HEK293 (cell line): Measurements from ENCODE around the gene EZH1.
A peak's percentile ranks its signal among the peaks of the same experiment; 100 is the strongest.

Experiments
- GLIS2 ChIP-seq: fragments of 450-650 bp; formaldehyde crosslinking; IDR thresholded peaks from 2 replicates; pipeline ENCODE4 v1.5.1; 2016; ENCODE audit warnings: missing biosample characterization, missing genetic modification characterization
- HIC1 ChIP-seq: fragments of 450-650 bp; formaldehyde crosslinking; IDR thresholded peaks from 2 replicates; pipeline ENCODE4 v1.5.1; 2016; ENCODE audit warnings: missing biosample characterization, missing genetic modification characterization
- HOXC10 ChIP-seq: sonication (generic); formaldehyde crosslinking; IDR thresholded peaks from 2 replicates; pipeline ENCODE4 v1.8.1; 2023; ENCODE audit warnings: mild to moderate bottlenecking, missing genetic modification reagents
- KLF1 ChIP-seq: fragments of 450-650 bp; formaldehyde crosslinking; IDR thresholded peaks from 2 replicates; pipeline ENCODE4 v1.5.1; 2016; ENCODE audit warnings: missing biosample characterization, missing genetic modification characterization
- MEIS1 ChIP-seq: sonication (generic); formaldehyde crosslinking; IDR thresholded peaks from 2 replicates; pipeline ENCODE4 v1.8.1; 2022; ENCODE audit warnings: missing genetic modification reagents, mild to moderate bottlenecking, borderline replicate concordance
- PATZ1 ChIP-seq: fragments of 450-650 bp; formaldehyde crosslinking; IDR thresholded peaks from 2 replicates; pipeline ENCODE4 v1.5.1; 2016; ENCODE audit warnings: missing biosample characterization, missing genetic modification characterization
- REPIN1 ChIP-seq: fragments of 450-650 bp; formaldehyde crosslinking; IDR thresholded peaks from 2 replicates; pipeline ENCODE4 v1.5.1; 2017; ENCODE audit warnings: missing biosample characterization, missing genetic modification characterization, low read depth
- ZBTB11 ChIP-seq: fragments of 450-650 bp; formaldehyde crosslinking; conservative IDR thresholded peaks from 2 replicates; pipeline ENCODE4 v1.5.1; 2016; ENCODE audit warnings: low read depth, missing biosample characterization, missing genetic modification characterization
- ZNF140 ChIP-seq: fragments of 450-650 bp; formaldehyde crosslinking; IDR thresholded peaks from 2 replicates; pipeline ENCODE4 v1.5.1; 2016; ENCODE audit warnings: missing biosample characterization, missing genetic modification characterization
- ZNF174 ChIP-seq: fragments of 450-650 bp; formaldehyde crosslinking; IDR thresholded peaks from 2 replicates; pipeline ENCODE4 v1.5.0; 2017; ENCODE audit warnings: missing biosample characterization, mild to moderate bottlenecking, missing genetic modification characterization
- ZNF18 ChIP-seq: fragments of 450-650 bp; formaldehyde crosslinking; IDR thresholded peaks from 2 replicates; pipeline ENCODE4 v1.5.1; 2016; ENCODE audit warnings: missing biosample characterization, missing genetic modification characterization
- ZNF214 ChIP-seq: fragments of 450-650 bp; formaldehyde crosslinking; IDR thresholded peaks from 2 replicates; pipeline ENCODE4 v1.5.1; 2017; ENCODE audit warnings: missing biosample characterization, mild to moderate bottlenecking, missing genetic modification characterization, borderline replicate concordance
- ZNF292 ChIP-seq: fragments of 450-650 bp; formaldehyde crosslinking; IDR thresholded peaks from 2 replicates; pipeline ENCODE4 v1.5.1; 2016; ENCODE audit warnings: low read depth, missing biosample characterization, missing genetic modification characterization, borderline replicate concordance
- ZNF324 ChIP-seq: fragments of 450-650 bp; formaldehyde crosslinking; IDR thresholded peaks from 2 replicates; pipeline ENCODE4 v1.5.1; 2016; ENCODE audit warnings: missing biosample characterization, missing genetic modification characterization
- ZNF423 ChIP-seq: fragments of 450-650 bp; formaldehyde crosslinking; IDR thresholded peaks from 2 replicates; pipeline ENCODE4 v1.5.1; 2016; ENCODE audit warnings: missing biosample characterization, missing genetic modification characterization
- ZNF48 ChIP-seq: fragments of 450-650 bp; formaldehyde crosslinking; IDR thresholded peaks from 2 replicates; pipeline ENCODE4 v1.5.1; 2016; ENCODE audit warnings: missing biosample characterization, missing genetic modification characterization
- ZNF514 ChIP-seq: fragments of 450-650 bp; formaldehyde crosslinking; IDR thresholded peaks from 2 replicates; pipeline ENCODE4 v1.5.1; 2016; ENCODE audit warnings: missing biosample characterization, missing genetic modification characterization
- ZNF530 ChIP-seq: fragments of 450-650 bp; formaldehyde crosslinking; IDR thresholded peaks from 2 replicates; pipeline ENCODE4 v1.5.1; 2016; ENCODE audit warnings: low read depth, missing biosample characterization, missing genetic modification characterization
- ZNF747 ChIP-seq: fragments of 450-650 bp; formaldehyde crosslinking; IDR thresholded peaks from 2 replicates; pipeline ENCODE4 v1.5.1; 2016; ENCODE audit warnings: missing biosample characterization, missing genetic modification characterization
- ZSCAN30 ChIP-seq: fragments of 450-650 bp; IDR thresholded peaks from 2 replicates; pipeline ENCODE4 v1.5.1; 2018; ENCODE audit warnings: missing biosample characterization, mild to moderate bottlenecking, missing genetic modification characterization, moderate library complexity
- TF ChIP-seq, protein P1 (sequence below): fragments of 450-650 bp; formaldehyde crosslinking; IDR thresholded peaks from 2 replicates; pipeline ENCODE4 v1.5.1; 2016; ENCODE audit warnings: missing biosample characterization, missing genetic modification characterization
- TF ChIP-seq, protein P2 (sequence below): fragments of 450-650 bp; formaldehyde crosslinking; IDR thresholded peaks from 2 replicates; pipeline ENCODE4 v1.5.1; 2017; ENCODE audit warnings: missing biosample characterization, missing genetic modification characterization
- TF ChIP-seq, protein P3 (sequence below): fragments of 450-650 bp; formaldehyde crosslinking; IDR thresholded peaks from 2 replicates; pipeline ENCODE4 v1.5.1; 2017; ENCODE audit warnings: missing biosample characterization, mild to moderate bottlenecking, missing genetic modification characterization, moderate library complexity

EZH1 gene

DNA sequence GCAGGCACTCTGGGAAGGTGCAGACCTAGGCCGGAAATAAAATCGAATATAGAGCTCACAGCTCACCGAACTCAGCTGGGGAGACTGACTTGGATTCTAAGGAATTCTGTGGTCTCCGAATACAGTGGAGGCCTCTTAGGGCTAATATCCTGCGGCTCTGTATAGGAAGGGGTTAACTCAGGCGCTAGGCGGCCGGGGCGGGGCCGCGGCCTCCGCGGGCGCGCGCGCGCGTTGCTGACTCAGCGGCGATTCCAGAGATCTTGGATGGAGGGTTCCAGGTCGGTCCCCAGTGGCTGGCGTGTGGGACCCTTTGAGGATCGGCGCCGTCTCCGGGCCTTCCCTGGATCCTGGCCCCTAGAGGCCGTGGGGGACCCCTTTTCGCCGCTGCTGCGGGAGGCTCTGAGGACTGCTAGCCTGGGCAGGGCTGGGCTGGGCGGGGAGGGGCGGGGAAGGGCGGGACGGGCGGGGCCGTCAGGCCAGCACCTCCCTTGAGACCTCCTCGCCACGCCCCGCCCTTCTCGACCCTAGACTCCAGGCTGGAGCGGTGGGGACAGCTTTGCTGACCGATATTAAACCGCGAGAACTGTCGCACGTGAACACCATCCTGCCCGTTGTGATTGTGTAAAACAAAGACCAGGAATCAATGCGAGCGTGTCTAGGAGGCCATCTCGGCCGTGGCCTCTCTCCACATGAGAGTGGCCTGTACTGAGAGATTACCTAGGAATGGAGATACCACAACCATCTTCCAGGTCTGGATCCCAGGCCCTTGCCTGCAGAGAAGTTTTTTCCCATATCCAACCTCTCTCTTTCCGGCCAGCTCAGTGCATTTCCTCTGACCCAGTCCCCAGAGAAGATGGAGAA lies 66.7 kb downstream of the EZH1 start (continued):
- TF ChIP-seq ZBTB11 (no peak; the same call in 1 of the 2 replicates), ZNF18 (tag by site-specific recombination) (no peak), ZNF292 (no peak), GLIS2 (tag by site-specific recombination) (peak; percentile 96), ZNF514 (no peak), ZNF140 (tag by site-specific recombination) (no peak), MEIS1 (CRISPR knock-in tag) (no peak), ZNF324 (tag by site-specific recombination) (no peak), ZNF530 (tag by site-specific recombination) (no peak), ZNF48 (tag by site-specific recombination) (no peak), ZNF214 (tag by site-specific recombination) (no peak), ZNF174 (tag by site-specific recombination) (no peak), HIC1 (tag by site-specific recombination) (no peak), ZNF423 (peak; percentile 54; the same call in 1 of the 2 replicates), PATZ1 (tag by site-specific recombination) (peak; percentile 56), KLF1 (tag by site-specific recombination) (peak; percentile 85), REPIN1 (tag by site-specific recombination) (no peak), HOXC10 (CRISPR knock-in tag) (no peak), ZNF747 (tag by site-specific recombination) (no peak), ZSCAN30 (peak; percentile 82)
- TF ChIP-seq, protein P1, sequence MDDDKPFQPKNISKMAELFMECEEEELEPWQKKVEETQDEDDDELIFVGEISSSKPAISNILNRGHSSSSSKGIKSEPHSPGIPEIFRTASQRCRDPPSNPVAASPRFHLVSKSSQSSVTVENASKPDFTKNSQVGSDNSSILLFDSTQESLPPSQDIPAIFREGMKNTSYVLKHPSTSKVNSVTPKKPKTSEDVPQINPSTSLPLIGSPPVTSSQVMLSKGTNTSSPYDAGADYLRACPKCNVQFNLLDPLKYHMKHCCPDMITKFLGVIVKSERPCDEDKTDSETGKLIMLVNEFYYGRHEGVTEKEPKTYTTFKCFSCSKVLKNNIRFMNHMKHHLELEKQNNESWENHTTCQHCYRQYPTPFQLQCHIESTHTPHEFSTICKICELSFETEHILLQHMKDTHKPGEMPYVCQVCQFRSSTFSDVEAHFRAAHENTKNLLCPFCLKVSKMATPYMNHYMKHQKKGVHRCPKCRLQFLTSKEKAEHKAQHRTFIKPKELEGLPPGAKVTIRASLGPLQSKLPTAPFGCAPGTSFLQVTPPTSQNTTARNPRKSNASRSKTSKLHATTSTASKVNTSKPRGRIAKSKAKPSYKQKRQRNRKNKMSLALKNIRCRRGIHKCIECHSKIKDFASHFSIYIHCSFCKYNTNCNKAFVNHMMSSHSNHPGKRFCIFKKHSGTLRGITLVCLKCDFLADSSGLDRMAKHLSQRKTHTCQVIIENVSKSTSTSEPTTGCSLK (tag by site-specific recombination) = no peak
- TF ChIP-seq, protein P2, sequence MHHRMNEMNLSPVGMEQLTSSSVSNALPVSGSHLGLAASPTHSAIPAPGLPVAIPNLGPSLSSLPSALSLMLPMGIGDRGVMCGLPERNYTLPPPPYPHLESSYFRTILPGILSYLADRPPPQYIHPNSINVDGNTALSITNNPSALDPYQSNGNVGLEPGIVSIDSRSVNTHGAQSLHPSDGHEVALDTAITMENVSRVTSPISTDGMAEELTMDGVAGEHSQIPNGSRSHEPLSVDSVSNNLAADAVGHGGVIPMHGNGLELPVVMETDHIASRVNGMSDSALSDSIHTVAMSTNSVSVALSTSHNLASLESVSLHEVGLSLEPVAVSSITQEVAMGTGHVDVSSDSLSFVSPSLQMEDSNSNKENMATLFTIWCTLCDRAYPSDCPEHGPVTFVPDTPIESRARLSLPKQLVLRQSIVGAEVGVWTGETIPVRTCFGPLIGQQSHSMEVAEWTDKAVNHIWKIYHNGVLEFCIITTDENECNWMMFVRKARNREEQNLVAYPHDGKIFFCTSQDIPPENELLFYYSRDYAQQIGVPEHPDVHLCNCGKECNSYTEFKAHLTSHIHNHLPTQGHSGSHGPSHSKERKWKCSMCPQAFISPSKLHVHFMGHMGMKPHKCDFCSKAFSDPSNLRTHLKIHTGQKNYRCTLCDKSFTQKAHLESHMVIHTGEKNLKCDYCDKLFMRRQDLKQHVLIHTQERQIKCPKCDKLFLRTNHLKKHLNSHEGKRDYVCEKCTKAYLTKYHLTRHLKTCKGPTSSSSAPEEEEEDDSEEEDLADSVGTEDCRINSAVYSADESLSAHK = no peak
- TF ChIP-seq, protein P3, sequence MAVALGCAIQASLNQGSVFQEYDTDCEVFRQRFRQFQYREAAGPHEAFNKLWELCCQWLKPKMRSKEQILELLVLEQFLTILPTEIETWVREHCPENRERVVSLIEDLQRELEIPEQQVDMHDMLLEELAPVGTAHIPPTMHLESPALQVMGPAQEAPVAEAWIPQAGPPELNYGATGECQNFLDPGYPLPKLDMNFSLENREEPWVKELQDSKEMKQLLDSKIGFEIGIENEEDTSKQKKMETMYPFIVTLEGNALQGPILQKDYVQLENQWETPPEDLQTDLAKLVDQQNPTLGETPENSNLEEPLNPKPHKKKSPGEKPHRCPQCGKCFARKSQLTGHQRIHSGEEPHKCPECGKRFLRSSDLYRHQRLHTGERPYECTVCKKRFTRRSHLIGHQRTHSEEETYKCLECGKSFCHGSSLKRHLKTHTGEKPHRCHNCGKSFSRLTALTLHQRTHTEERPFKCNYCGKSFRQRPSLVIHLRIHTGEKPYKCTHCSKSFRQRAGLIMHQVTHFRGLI = no peak
